Endothelial cell of umbilical vein (primary cell): Measurements from ENCODE around the gene TRIM29. TPM values are rescaled to one million over a fixed set of nuclear protein-coding genes. Genes with fewer than 3 reads are reported as not detected.

Experiments used
- BruUV-seq: library from RNA; stranded (reverse); fragments of 400-500 nt; replicated peaks from 2 replicates; lab custom pipeline; 2021; lab: Mats Ljungman, UMichigan
- CTCF ChIA-PET: fragments of 300-600, 350-600 bp; sonication (Branson Sonifier 250); formaldehyde crosslinking; loops from one replicate; lab custom pipeline; 2021; ENCODE audit warnings: antibody characterized with exemption, inconsistent platforms; lab: Charles Lee
- POLR2A ChIA-PET: fragments of 300-600, 350-600 bp; sonication (Branson Sonifier 250); formaldehyde crosslinking; loops from one replicate; lab custom pipeline; 2021; ENCODE audit warnings: antibody characterized with exemption, inconsistent platforms; lab: Charles Lee
- DNase-seq: peaks from one replicate; pipeline ENCODE4 v3.0.0-alpha.2; 2011; ENCODE audit warnings: low read depth, low spot score
- FAIRE-seq: peaks from 2 replicates; lab custom pipeline; 2011; peaks lifted over from hg19 to GRCh38; lab: Jason Lieb, UNC
- H2AFZ ChIP-seq: 2 replicates; pipeline ENCODE4 v1.6.0; 2012; ENCODE audit warnings: low read depth, low read length, control low read depth, inconsistent platforms
- H3K27ac ChIP-seq: 2 replicates; pipeline ENCODE4 v1.5.1; 2011; ENCODE audit warnings: low read depth, mild to moderate bottlenecking, control low read depth, low read length, moderate library complexity; ENCODE audit not compliant: insufficient read depth
- H3K27me3 ChIP-seq, 2 experiments: 2 replicates each; pipeline versions ENCODE4 v1.6.0 to v1.6.1; 2011; ENCODE audit warnings: low read length in 2 of 2, mixed read lengths in 1 of 2; ENCODE audit not compliant: control insufficient read depth in 2 of 2, insufficient read depth in 2 of 2
- H3K36me3 ChIP-seq, 2 experiments: 2 replicates in 1 of 2; 3 replicates in 1 of 2; pipeline ENCODE4 v1.5.1; 2011; ENCODE audit warnings: low read length in 2 of 2, mild to moderate bottlenecking in 1 of 2, moderate library complexity in 1 of 2; ENCODE audit not compliant: control insufficient read depth in 2 of 2, insufficient read depth in 2 of 2; ENCODE audit errors: extremely low read depth in 1 of 2
- H3K4me1 ChIP-seq: 3 replicates; pipeline ENCODE4 v1.5.1; 2011; ENCODE audit warnings: mild to moderate bottlenecking, low read length; ENCODE audit not compliant: control insufficient read depth, insufficient read depth; ENCODE audit errors: extremely low read depth
- H3K4me2 ChIP-seq: 2 replicates; pipeline ENCODE4 v1.6.1; 2011; ENCODE audit warnings: low read length, control low read depth, mixed read lengths; ENCODE audit not compliant: insufficient read depth
- H3K4me3 ChIP-seq, 3 experiments: fragments of 200-600 bp in 1 of 3; sonication (generic), shearing (Covaris generic) in 1 of 3; replicated peaks in 1 of 3; 2 replicates each; pipeline ENCODE4 v1.5.1; 2011 to 2016; ENCODE audit warnings: control low read depth in 3 of 3, low read length in 3 of 3, mild to moderate bottlenecking in 2 of 3, inconsistent platforms in 1 of 3, low read depth in 1 of 3, moderate library complexity in 1 of 3; ENCODE audit not compliant: insufficient read depth in 1 of 3
- H3K79me2 ChIP-seq: 2 replicates; pipeline ENCODE4 v1.6.0; 2012; ENCODE audit warnings: low read length, inconsistent platforms; ENCODE audit not compliant: control insufficient read depth, insufficient read depth
- H3K9ac ChIP-seq: replicated peaks from 2 replicates; pipeline ENCODE3; 2011; ENCODE audit warnings: low read length, control low read depth; ENCODE audit not compliant: insufficient read depth; ENCODE audit errors: extremely low read depth
- H3K9me1 ChIP-seq: replicated peaks from 3 replicates; pipeline ENCODE4 v1.6.0; 2011; ENCODE audit warnings: mild to moderate bottlenecking, low read length; ENCODE audit not compliant: control insufficient read depth, insufficient read depth; ENCODE audit errors: extremely low read depth
- H3K9me3 ChIP-seq: replicated peaks from 2 replicates; pipeline ENCODE4 v1.5.1; 2012; ENCODE audit warnings: low read length, inconsistent platforms; ENCODE audit not compliant: control insufficient read depth, insufficient read depth
- H4K20me1 ChIP-seq: replicated peaks from 2 replicates; pipeline ENCODE3; 2011; ENCODE audit warnings: mild to moderate bottlenecking, low read length; ENCODE audit not compliant: control insufficient read depth, insufficient read depth; ENCODE audit errors: extremely low read depth
- EZH2 ChIP-seq: IDR thresholded peaks from 2 replicates; pipeline ENCODE4 v1.6.1; 2012; ENCODE audit warnings: borderline replicate concordance, low read depth, mild to moderate bottlenecking, moderate library complexity, low read length, inconsistent platforms; ENCODE audit not compliant: severe bottlenecking
- FOS ChIP-seq: IDR thresholded peaks from 2 replicates; pipeline ENCODE4 v1.6.1; 2011; ENCODE audit warnings: mild to moderate bottlenecking, low read length, moderate library complexity, borderline replicate concordance; ENCODE audit not compliant: insufficient read depth
- GATA2 ChIP-seq: IDR thresholded peaks from 2 replicates; pipeline ENCODE4 v1.7.0; 2011; ENCODE audit warnings: low read depth, mild to moderate bottlenecking, moderate library complexity, mixed read lengths, low read length; ENCODE audit not compliant: insufficient read length, insufficient read depth
- JUN ChIP-seq: IDR thresholded peaks from 2 replicates; pipeline ENCODE4 v1.6.1; 2011; ENCODE audit warnings: borderline replicate concordance, low read depth; ENCODE audit not compliant: insufficient read length, insufficient read depth
- MYC ChIP-seq: IDR thresholded peaks from one replicate; pipeline ENCODE4 v1.6.1; 2011; ENCODE audit warnings: mild to moderate bottlenecking, low read depth, low read length
- POLR2A ChIP-seq: IDR thresholded peaks from 2 replicates; pipeline ENCODE4 v1.6.1; 2012; ENCODE audit warnings: low read depth, mild to moderate bottlenecking, control low read depth, low read length
- POLR2AphosphoS5 ChIP-seq: IDR thresholded peaks from 2 replicates; pipeline ENCODE4 v1.6.1; 2012; ENCODE audit warnings: low read depth, mild to moderate bottlenecking, control low read depth, low read length, moderate library complexity; ENCODE audit not compliant: insufficient read depth
- dilution Hi-C: fragments of 300-500 bp; cut with MboI; formaldehyde crosslinking; loops from one replicate; pipeline ENCODE4 v1.15.0; 2019; ENCODE audit warnings: low sequenced_read_pairs; ENCODE audit not compliant: extremely low pct_ligation_motif_present
- intact Hi-C: fragments of 100-400 bp; cut with micrococcal nuclease; formaldehyde crosslinking; loops from one replicate; pipeline ENCODE4 v1.10.0; 2022
- polyA plus RNA-seq, 4 experiments: library from polyadenylated mRNA; depleted of rRNA in 3 of 4; stranded (reverse) in 3 of 4; unstranded in 1 of 4; fragments of >200 nt; gene quantifications; 2 replicates each; pipeline versions ENCODE4 v1.2.1 to v1.2.3, GENCODE V29; 2011 to 2012; ENCODE audit warnings: missing spikeins in 1 of 4
- total RNA-seq: library from RNA; stranded (reverse); gene quantifications from 2 replicates; pipeline ENCODE4 v1.2.3, GENCODE V29; 2021
- TF ChIP-seq, protein P1 (sequence below), 2 donors: IDR thresholded peaks; 1 replicate in 1 of 2; 2 replicates in 1 of 2; pipeline ENCODE4 v1.5.1; 2011; ENCODE audit warnings: low read length in 2 of 2, mild to moderate bottlenecking in 2 of 2, moderate library complexity in 2 of 2, control low read depth in 1 of 2, inconsistent platforms in 1 of 2, low read depth in 1 of 2; ENCODE audit not compliant: insufficient read depth in 1 of 2; ENCODE audit errors: extremely low read depth in 1 of 2
- TF ChIP-seq, protein P2 (sequence below): IDR thresholded peaks from 2 replicates; pipeline ENCODE4 v1.6.1; 2011; ENCODE audit not compliant: insufficient read depth, insufficient read length

The TRIM29 gene
- total and polyA plus RNA-seq, 2 donors (not counting 3 experiments of a cell fraction or from before 2014, with no cell fraction given), result not detected

DNA sequence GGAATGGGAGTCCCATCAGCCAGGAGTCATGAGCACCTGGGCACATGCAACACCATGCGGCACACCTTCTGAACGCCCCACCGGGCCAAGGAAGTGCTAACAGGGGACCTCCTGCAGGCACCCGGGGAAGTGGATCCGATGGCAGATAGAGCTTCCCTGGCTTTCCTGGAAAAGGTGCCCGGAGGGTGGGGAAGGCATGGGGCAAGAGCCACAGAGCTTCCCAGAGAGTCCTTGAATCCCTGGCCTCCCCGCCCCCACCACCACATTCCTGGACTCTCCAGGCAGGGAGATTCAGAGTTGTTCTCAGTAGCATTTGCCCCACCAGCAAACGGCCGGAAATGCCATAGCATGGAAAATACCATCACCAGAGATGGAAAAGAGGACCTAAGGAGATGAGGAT is 8.3 kb downstream of the TRIM29 start:
- H3K27me3 ChIP-seq, result no peaks in the 10 kb centered on the region
- POLR2A ChIA-PET, result no interaction called here
- H3K9ac ChIP-seq, result no peak overlapping the region
- no peaks in the 10 kb centered on the region for H4K20me1 ChIP-seq
- no peak overlapping the region for H3K4me3 ChIP-seq
- BruUV-seq, result no TSS peak
- FAIRE-seq (no peak), DNase-seq (no peak)
- no peak overlapping the region for H2AFZ ChIP-seq
- no peak overlapping the region for H3K27ac ChIP-seq
- no peaks in the 10 kb centered on the region for H3K9me3 ChIP-seq
- H3K79me2 ChIP-seq, result no peaks in the 10 kb centered on the region
- no peak for TF ChIP-seq POLR2A
- TF ChIP-seq, protein P1, sequence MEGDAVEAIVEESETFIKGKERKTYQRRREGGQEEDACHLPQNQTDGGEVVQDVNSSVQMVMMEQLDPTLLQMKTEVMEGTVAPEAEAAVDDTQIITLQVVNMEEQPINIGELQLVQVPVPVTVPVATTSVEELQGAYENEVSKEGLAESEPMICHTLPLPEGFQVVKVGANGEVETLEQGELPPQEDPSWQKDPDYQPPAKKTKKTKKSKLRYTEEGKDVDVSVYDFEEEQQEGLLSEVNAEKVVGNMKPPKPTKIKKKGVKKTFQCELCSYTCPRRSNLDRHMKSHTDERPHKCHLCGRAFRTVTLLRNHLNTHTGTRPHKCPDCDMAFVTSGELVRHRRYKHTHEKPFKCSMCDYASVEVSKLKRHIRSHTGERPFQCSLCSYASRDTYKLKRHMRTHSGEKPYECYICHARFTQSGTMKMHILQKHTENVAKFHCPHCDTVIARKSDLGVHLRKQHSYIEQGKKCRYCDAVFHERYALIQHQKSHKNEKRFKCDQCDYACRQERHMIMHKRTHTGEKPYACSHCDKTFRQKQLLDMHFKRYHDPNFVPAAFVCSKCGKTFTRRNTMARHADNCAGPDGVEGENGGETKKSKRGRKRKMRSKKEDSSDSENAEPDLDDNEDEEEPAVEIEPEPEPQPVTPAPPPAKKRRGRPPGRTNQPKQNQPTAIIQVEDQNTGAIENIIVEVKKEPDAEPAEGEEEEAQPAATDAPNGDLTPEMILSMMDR (IDR thresholded peaks at IDR 0.05; ENCODE audit: extremely low read depth in 1 of 2, insufficient read depth in 1 of 2, low read depth in 1 of 2, low read length in 2 of 2), result no peak
- TF ChIP-seq EZH2, result no peak
- TF ChIP-seq GATA2, result no peak
- no peak for TF ChIP-seq POLR2AphosphoS5
- no peak for TF ChIP-seq MYC
- TF ChIP-seq, protein P2, sequence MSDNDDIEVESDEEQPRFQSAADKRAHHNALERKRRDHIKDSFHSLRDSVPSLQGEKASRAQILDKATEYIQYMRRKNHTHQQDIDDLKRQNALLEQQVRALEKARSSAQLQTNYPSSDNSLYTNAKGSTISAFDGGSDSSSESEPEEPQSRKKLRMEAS, result no peak
- no peak for TF ChIP-seq JUN
- TF ChIP-seq FOS, result no peak
- intact Hi-C loops, result no loop called here
- no peaks in the 10 kb centered on the region for H3K4me1 ChIP-seq
- dilution Hi-C loops, result no loop called here
- no peaks in the 10 kb centered on the region for H3K9me1 ChIP-seq
- H3K4me2 ChIP-seq, result no peak overlapping the region
- H3K36me3 ChIP-seq, result no peaks in the 10 kb centered on the region
- CTCF ChIA-PET, result no interaction called here
